Activated CD8-positive, alpha-beta memory T cell treated with anti-CD3 and anti-CD28 coated beads, Interleukin-2, amount 50 U/mL, for 1 hour (primary cell): ENCODE measurements around the gene DOCK8.
"Not testable (repeated sequence)": the region's sequence is repeated elsewhere in the genome, so short reads cannot be mapped to it uniquely, and the experiment has no call there.

Experiments used
- DNase-seq: peaks from one replicate; pipeline ENCODE4 v3.0.0-alpha.2; 2020; ENCODE audit errors: extremely low read depth

DOCK8 gene

GRCh38 chr9:224582-225520 lies 10.2 kb downstream of the DOCK8 start:
- no peak for DNase-seq

- DNase-seq = no peak
Measured at GRCh38 chr9:227860-228259, 13.2 kb downstream of the DOCK8 start.

- DNase-seq = no peak
Measured at GRCh38 chr9:228929-229695, 14.4 kb downstream of the DOCK8 start.

- DNase-seq = not testable (repeated sequence)
Measured at GRCh38 chr9:231625-232024, 17.0 kb downstream of the DOCK8 start.

- DNase-seq = not testable (repeated sequence)
Measured at GRCh38 chr9:233708-234107, 19.0 kb downstream of the DOCK8 start.

GRCh38 chr9:237141-237857 lies 22.6 kb downstream of the DOCK8 start:
- DNase-seq = no peak

- DNase-seq = no peak
Measured at GRCh38 chr9:237858-238345, 23.2 kb downstream of the DOCK8 start.

- no peak for DNase-seq
Measured at GRCh38 chr9:242461-243080, 27.9 kb downstream of the DOCK8 start.

GRCh38 chr9:248278-248961 lies 33.8 kb downstream of the DOCK8 start:
- no peak for DNase-seq

- DNase-seq = no peak
Measured at GRCh38 chr9:249025-249424, 34.4 kb downstream of the DOCK8 start.

GRCh38 chr9:250039-250438 lies 35.4 kb downstream of the DOCK8 start:
- DNase-seq = no peak

- no peak for DNase-seq
Measured at GRCh38 chr9:250625-251024, 36.0 kb downstream of the DOCK8 start.

- no peak for DNase-seq
Measured at GRCh38 chr9:251398-251797, 36.7 kb downstream of the DOCK8 start.

- no peak for DNase-seq
Measured at GRCh38 chr9:253539-253938, 38.9 kb downstream of the DOCK8 start.

- DNase-seq = no peak
Measured at GRCh38 chr9:254516-254915, 39.9 kb downstream of the DOCK8 start.

GRCh38 chr9:257957-258356 lies 43.3 kb downstream of the DOCK8 start:
- no peak for DNase-seq

GRCh38 chr9:259405-260404 lies 45.0 kb downstream of the DOCK8 start:
- no peak for DNase-seq

GRCh38 chr9:264231-264630 lies 49.6 kb downstream of the DOCK8 start:
- no peak for DNase-seq

GRCh38 chr9:265209-265870 lies 50.7 kb downstream of the DOCK8 start:
- DNase-seq = no peak
